H9 (cell line): Measurements from ENCODE around the gene SLC2A10. TPM values are rescaled to one million over a fixed set of nuclear protein-coding genes. Genes with fewer than 3 reads are reported as not detected.
A peak's percentile ranks its signal among the peaks of the same experiment; 100 is the strongest.

Source experiments
- DNase-seq: peaks from one replicate; pipeline ENCODE4 v3.0.0-alpha.2; 2017
- H2AFZ ChIP-seq: one replicate; pipeline ENCODE4 v1.6.1; 2013; ENCODE audit warnings: mild to moderate bottlenecking, low read length, control low read depth, moderate library complexity
- H2AK5ac ChIP-seq: 2 replicates; pipeline ENCODE4 v1.6.1; 2013; ENCODE audit warnings: low read length, control low read depth, mixed read lengths; ENCODE audit not compliant: insufficient read length
- H2BK120ac ChIP-seq: one replicate; pipeline ENCODE4 v1.6.1; 2013; ENCODE audit warnings: low read depth, mild to moderate bottlenecking, low read length, control low read depth, inconsistent platforms; ENCODE audit not compliant: poor library complexity, severe bottlenecking
- H2BK12ac ChIP-seq: 2 replicates; pipeline ENCODE4 v1.6.1; 2013; ENCODE audit warnings: low read length, control low read depth, mixed read lengths, low read depth; ENCODE audit not compliant: insufficient read length
- H2BK15ac ChIP-seq: 2 replicates; pipeline ENCODE4 v1.6.1; 2013; ENCODE audit warnings: low read depth, low read length, control low read depth
- H2BK20ac ChIP-seq: one replicate; pipeline ENCODE4 v1.6.1; 2013; ENCODE audit warnings: low read depth, mild to moderate bottlenecking, low read length, control low read depth, inconsistent platforms; ENCODE audit not compliant: poor library complexity, severe bottlenecking
- H2BK5ac ChIP-seq: 2 replicates; pipeline ENCODE4 v1.6.1; 2013; ENCODE audit warnings: low read length, control low read depth, mixed read lengths; ENCODE audit not compliant: insufficient read length
- H3K14ac ChIP-seq: 2 replicates; pipeline ENCODE4 v1.6.1; 2013; ENCODE audit warnings: low read length, control low read depth; ENCODE audit not compliant: insufficient read depth
- H3K18ac ChIP-seq: 2 replicates; pipeline ENCODE4 v1.6.1; 2013; ENCODE audit warnings: low read depth, mild to moderate bottlenecking, mixed read lengths, low read length, control low read depth; ENCODE audit not compliant: insufficient read length
- H3K23ac ChIP-seq: 2 replicates; pipeline ENCODE4 v1.6.1; 2013; ENCODE audit warnings: low read length, control low read depth, mixed read lengths, low read depth; ENCODE audit not compliant: insufficient read length
- H3K23me2 ChIP-seq: 2 replicates; pipeline ENCODE4 v1.6.1; 2013; ENCODE audit warnings: low read depth, mild to moderate bottlenecking, mixed read lengths, low read length, control low read depth; ENCODE audit not compliant: insufficient read length, poor library complexity, severe bottlenecking
- H3K27ac ChIP-seq: 2 replicates; pipeline ENCODE4 v1.5.1; 2013; ENCODE audit warnings: low read length, control low read depth, mixed read lengths, low read depth; ENCODE audit not compliant: insufficient read length
- H3K27me3 ChIP-seq: 2 replicates; pipeline ENCODE4 v1.6.1; 2013; ENCODE audit warnings: low read length, control low read depth, inconsistent platforms; ENCODE audit not compliant: insufficient read depth
- H3K4ac ChIP-seq: 2 replicates; pipeline ENCODE4 v1.6.1; 2013; ENCODE audit warnings: low read depth, mild to moderate bottlenecking, control low read depth, inconsistent platforms, low read length, moderate library complexity
- H3K4me1 ChIP-seq: 2 replicates; pipeline ENCODE4 v1.6.1; 2013; ENCODE audit warnings: low read length, control low read depth, inconsistent platforms; ENCODE audit not compliant: insufficient read depth
- H3K4me2 ChIP-seq: 2 replicates; pipeline ENCODE4 v1.6.1; 2013; ENCODE audit warnings: low read length, control low read depth, mixed read lengths; ENCODE audit not compliant: insufficient read length, insufficient read depth
- H3K56ac ChIP-seq: 2 replicates; pipeline ENCODE4 v1.6.1; 2013; ENCODE audit warnings: low read depth, mild to moderate bottlenecking, mixed read lengths, low read length, control low read depth; ENCODE audit not compliant: insufficient read length
- H3K79me1 ChIP-seq: 2 replicates; pipeline ENCODE4 v1.6.1; 2013; ENCODE audit warnings: low read depth, mild to moderate bottlenecking, moderate library complexity, low read length, control low read depth, inconsistent platforms; ENCODE audit not compliant: insufficient read depth, poor library complexity, severe bottlenecking
- H3K79me2 ChIP-seq: 2 replicates; pipeline ENCODE4 v1.6.1; 2013; ENCODE audit warnings: low read length, control low read depth, inconsistent platforms; ENCODE audit not compliant: insufficient read depth
- H3K9ac ChIP-seq: 2 replicates; pipeline ENCODE4 v1.6.1; 2013; ENCODE audit warnings: low read length, control low read depth, mixed read lengths; ENCODE audit not compliant: insufficient read length; ENCODE audit errors: extremely low read depth
- H3K9me3 ChIP-seq: one replicate; pipeline ENCODE4 v1.6.1; 2013; ENCODE audit warnings: low read depth, low read length, inconsistent platforms; ENCODE audit not compliant: control insufficient read depth
- H3T11ph ChIP-seq: one replicate; pipeline ENCODE4 v1.6.1; 2013; ENCODE audit warnings: mild to moderate bottlenecking, low read length, control low read depth, inconsistent platforms
- H4K20me1 ChIP-seq: one replicate; pipeline ENCODE4 v1.6.1; 2013; ENCODE audit not compliant: control insufficient read depth, insufficient read length, insufficient read depth
- H4K5ac ChIP-seq: 2 replicates; pipeline ENCODE4 v1.6.1; 2013; ENCODE audit warnings: low read depth, mild to moderate bottlenecking, mixed read lengths, low read length, control low read depth; ENCODE audit not compliant: insufficient read length
- H4K8ac ChIP-seq: replicated peaks from 2 replicates; pipeline ENCODE4 v1.6.1; 2013; ENCODE audit warnings: low read length, control low read depth, mixed read lengths, low read depth; ENCODE audit not compliant: insufficient read length
- H4K91ac ChIP-seq: 2 replicates; pipeline ENCODE4 v1.6.1; 2013; ENCODE audit warnings: low read depth, mild to moderate bottlenecking, moderate library complexity, mixed read lengths, low read length, control low read depth; ENCODE audit not compliant: insufficient read length
- H3K27ac Mint-ChIP-seq, 3 experiments: 2 replicates in 2 of 3; 3 replicates in 1 of 3; pipeline ENCODE4 v1.8.0; 2020 to 2021; ENCODE audit warnings: mixed read lengths in 3 of 3, mild to moderate bottlenecking in 1 of 3, moderate library complexity in 1 of 3
- H3K27me3 Mint-ChIP-seq: 2 replicates; pipeline ENCODE4 v1.8.0; 2021; ENCODE audit warnings: low read depth, mild to moderate bottlenecking, moderate library complexity, mixed read lengths
- H3K36me3 Mint-ChIP-seq, 3 experiments: 2 replicates in 2 of 3; 3 replicates in 1 of 3; pipeline ENCODE4 v1.8.0; 2020 to 2021; ENCODE audit warnings: low read depth in 3 of 3, mixed read lengths in 3 of 3; ENCODE audit not compliant: insufficient read depth in 1 of 3
- H3K4me1 Mint-ChIP-seq, 2 experiments: 2 replicates each; pipeline ENCODE4 v1.8.0; 2020; ENCODE audit warnings: mixed read lengths in 2 of 2
- H3K4me3 Mint-ChIP-seq, 2 experiments: 2 replicates in 1 of 2; 3 replicates in 1 of 2; pipeline ENCODE4 v1.8.0; 2020 to 2021; ENCODE audit warnings: mild to moderate bottlenecking in 2 of 2, mixed read lengths in 2 of 2, moderate library complexity in 1 of 2
- H3K9me3 Mint-ChIP-seq, 2 experiments: 2 replicates in 1 of 2; 3 replicates in 1 of 2; pipeline ENCODE4 v1.8.0; 2020; ENCODE audit warnings: mild to moderate bottlenecking in 2 of 2, mixed read lengths in 2 of 2, moderate library complexity in 1 of 2
- CTCF ChIP-seq: fragments of 200-600 bp; sonication (generic); conservative IDR thresholded peaks from 3 replicates; pipeline ENCODE4 v1.8.0; 2021; ENCODE audit warnings: antibody characterized with exemption, mild to moderate bottlenecking
- WGBS: extraction: QIAGEN DNeasy Blood & Tissue Kit; methylation state at CpG from one replicate; pipeline ENCODE4 v1.1.7; 2013; ENCODE audit warnings: missing lambda C conversion rate, low lambda C conversion rate, mixed read lengths; ENCODE audit not compliant: insufficient read length; ENCODE audit errors: extremely low coverage; 5-methylcytosine and 5-hydroxymethylcytosine counted together
- total RNA-seq: library from RNA; stranded (reverse); gene quantifications from 2 replicates; pipeline ENCODE4 v1.2.1, GENCODE V29; 2021

Gene SLC2A10
- total RNA-seq, 1 experiment from 2014 or later: 8.2 TPM

DNA sequence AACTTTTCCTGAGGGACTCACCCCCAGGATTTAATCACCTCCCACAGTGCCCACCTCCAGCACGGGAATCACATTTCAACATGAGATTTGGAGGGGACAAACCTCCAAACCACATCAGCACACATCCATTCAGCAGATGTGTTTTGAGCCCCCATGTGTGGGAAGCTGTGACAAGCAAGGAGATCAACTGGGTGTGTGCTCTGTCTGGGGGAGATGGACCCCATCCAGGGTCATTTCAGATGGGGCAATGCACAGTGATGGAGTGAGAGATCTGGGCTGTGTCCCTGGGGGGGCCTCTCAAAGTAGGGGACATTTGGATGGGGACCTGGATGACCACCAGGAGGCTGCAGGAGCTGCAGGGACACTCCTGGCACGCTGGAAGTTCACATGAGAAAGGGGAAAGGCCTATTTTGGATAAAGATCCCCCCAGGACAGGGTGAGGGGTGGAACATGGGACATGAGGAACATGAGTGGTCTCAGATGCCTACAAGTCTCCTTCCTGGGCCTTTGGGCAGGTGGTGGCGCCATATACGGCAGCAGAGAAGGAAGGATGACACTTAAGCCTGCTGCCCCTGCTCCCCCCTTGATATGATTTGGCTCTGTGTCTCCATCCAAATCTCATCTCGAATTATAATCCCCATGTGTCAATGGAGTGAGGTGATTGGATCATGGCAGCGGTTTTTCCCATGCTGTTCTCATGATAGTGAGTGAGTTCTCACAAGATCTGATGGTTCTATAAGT is 49.6 kb downstream of the SLC2A10 start:
- no peak overlapping the region for H3K14ac ChIP-seq

More for the DNA sequence above, 49.6 kb downstream of the SLC2A10 start:
- H2BK5ac ChIP-seq: no peak overlapping the region
- H3K23me2 ChIP-seq: no peaks in the 10 kb centered on the region
- no peaks in the 10 kb centered on the region for H3K27me3 ChIP-seq
- no peak overlapping the region for H2BK20ac ChIP-seq
- H3K18ac ChIP-seq: no peak overlapping the region
- H4K91ac ChIP-seq: no peak overlapping the region
- H2AK5ac ChIP-seq: no peak overlapping the region
- no peaks in the 10 kb centered on the region for H3K79me2 ChIP-seq
- H4K5ac ChIP-seq: no peak overlapping the region
- H4K8ac ChIP-seq: no peak overlapping the region
- no peak overlapping the region for H2BK15ac ChIP-seq
- peak overlapping the region in 1 of 3 experiments; percentile 43; a peak in 1 of 7 replicates for H3K27ac Mint-ChIP-seq
- no peak overlapping the region for H3K27ac ChIP-seq
- H3K23ac ChIP-seq: no peak overlapping the region
- H4K20me1 ChIP-seq: no peaks in the 10 kb centered on the region
- no peak overlapping the region for H3T11ph ChIP-seq
- no peak for TF ChIP-seq CTCF
- H3K56ac ChIP-seq: no peak overlapping the region
- no peaks in the 10 kb centered on the region; a peak in 1 of 7 replicates for H3K36me3 Mint-ChIP-seq
- no peak overlapping the region for H3K9ac ChIP-seq
- no CpG with 5 or more reads among the region's 6 CpGs for WGBS
- no peak overlapping the region for H2AFZ ChIP-seq
- no peaks in the 10 kb centered on the region for H3K4me1 ChIP-seq
- peaks cover 6 to 15% of the 10 kb centered on the region in 2 experiments for H3K4me1 Mint-ChIP-seq
- no peak overlapping the region for H3K4me2 ChIP-seq
- H3K79me1 ChIP-seq: no peaks in the 10 kb centered on the region
- DNase-seq: no peak
- H3K9me3 ChIP-seq: no peaks in the 10 kb centered on the region
- no peak overlapping the region for H3K4me3 Mint-ChIP-seq
- no peak overlapping the region for H2BK120ac ChIP-seq
- H3K9me3 Mint-ChIP-seq: no peaks in the 10 kb centered on the region; a peak in 1 of 5 replicates
- peaks cover 2% of the 10 kb centered on the region; the same call in 1 of the 2 replicates for H3K27me3 Mint-ChIP-seq
- H2BK12ac ChIP-seq: no peak overlapping the region
- no peak overlapping the region for H3K4ac ChIP-seq
